ENCODE results near the gene METTL9. TPM values are rescaled to one million over a fixed set of nuclear protein-coding genes. Genes with fewer than 3 reads are reported as not detected.
A peak's percentile ranks its signal among the peaks of the same experiment; 100 is the strongest.
"Not testable (repeated sequence)": the region's sequence is repeated elsewhere in the genome, so short reads cannot be mapped to it uniquely, and the experiment has no call there.

Gene METTL9
- total RNA-seq, 1 experiment from 2014 or later = 278 TPM

GRCh38 chr16:21646091-21646490, 46.7 kb downstream of the METTL9 start:
- in situ Hi-C loops (cut with HindIII; ENCODE audit: low pct_unique_long_range_greater_than_20kb, low sequenced_read_pairs) = no loop called here
- DNase-seq (ENCODE audit: low read depth) = no peak

GRCh38 chr16:21646721-21647561, 47.6 kb downstream of the METTL9 start:
- peak; percentile 12 for DNase-seq (ENCODE audit: low read depth)
- in situ Hi-C loops (cut with HindIII; ENCODE audit: low pct_unique_long_range_greater_than_20kb, low sequenced_read_pairs) = no loop called here

GRCh38 chr16:21647562-21648164, 48.3 kb downstream of the METTL9 start:
- in situ Hi-C loops (cut with HindIII; ENCODE audit: low pct_unique_long_range_greater_than_20kb, low sequenced_read_pairs) = no loop called here
- no peak for DNase-seq (ENCODE audit: low read depth)

DNA sequence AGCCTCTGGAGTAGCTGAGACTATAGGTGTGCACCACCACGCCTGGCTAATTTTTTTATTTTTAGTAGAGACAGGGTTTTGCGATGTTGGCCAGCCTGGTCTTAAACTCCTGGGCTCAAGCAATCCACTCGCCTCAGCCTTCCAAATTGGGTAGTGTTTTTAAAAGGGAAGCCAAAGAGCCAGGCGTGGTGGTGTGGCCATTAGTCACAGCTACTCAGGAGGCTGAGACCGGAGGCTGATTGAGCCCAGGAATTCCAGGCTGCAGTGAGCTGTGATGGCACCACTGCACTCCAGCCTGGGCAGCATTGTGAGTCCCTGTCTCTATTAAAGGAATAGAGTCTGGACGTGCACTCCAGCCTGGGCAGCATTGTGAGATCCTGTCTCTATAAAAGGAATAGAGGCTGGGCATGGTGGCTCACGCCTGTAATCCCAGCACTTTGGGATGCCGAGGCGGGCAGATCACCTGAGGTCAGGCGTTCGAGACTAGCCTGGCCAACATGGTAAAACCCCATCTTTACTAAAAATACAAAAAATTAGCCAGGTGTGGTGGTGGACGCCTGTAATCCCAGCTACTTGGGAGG, 50.5 kb downstream of the METTL9 start:
- in situ Hi-C loops (cut with HindIII; ENCODE audit: low pct_unique_long_range_greater_than_20kb, low sequenced_read_pairs); DNase-seq (ENCODE audit: low read depth): not testable (repeated sequence)

- DNase-seq (ENCODE audit: low read depth) = no peak
- in situ Hi-C loops (cut with HindIII; ENCODE audit: low pct_unique_long_range_greater_than_20kb, low sequenced_read_pairs) = no loop called here
Measured at GRCh38 chr16:21650521-21650920, 51.1 kb downstream of the METTL9 start.

DNA sequence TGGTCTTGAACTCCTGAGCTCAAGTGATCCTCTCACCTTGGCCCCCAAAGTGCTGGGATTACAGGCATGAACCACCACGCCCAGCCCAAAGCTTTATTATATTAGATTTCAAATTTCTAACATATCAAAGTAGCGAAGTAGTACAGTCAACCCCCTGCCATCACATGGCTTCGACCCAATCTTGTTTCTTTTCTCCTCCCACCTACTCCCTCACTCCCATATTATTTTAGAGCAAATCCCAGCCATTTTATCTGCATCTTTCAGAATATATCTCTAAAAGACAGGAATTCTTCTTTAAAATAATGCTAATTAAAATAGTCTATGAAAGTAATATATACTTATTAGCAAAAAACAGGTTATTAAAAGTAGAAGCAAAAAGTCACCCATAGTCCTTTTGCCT, 52.1 kb downstream of the METTL9 start:
- DNase-seq (ENCODE audit: low read depth) = no peak
- in situ Hi-C loops (cut with HindIII; ENCODE audit: low pct_unique_long_range_greater_than_20kb, low sequenced_read_pairs) = no loop called here

- DNase-seq (ENCODE audit: low read depth) = no peak
- in situ Hi-C loops (cut with HindIII; ENCODE audit: low pct_unique_long_range_greater_than_20kb, low sequenced_read_pairs) = no loop called here
Measured at GRCh38 chr16:21652453-21652852, 53.1 kb downstream of the METTL9 start, which contains the start of gene IGSF6. IGSF6 (minus strand) TSS chr16:21652608; CDS start chr16:21652598, 10 bp downstream.

DNA sequence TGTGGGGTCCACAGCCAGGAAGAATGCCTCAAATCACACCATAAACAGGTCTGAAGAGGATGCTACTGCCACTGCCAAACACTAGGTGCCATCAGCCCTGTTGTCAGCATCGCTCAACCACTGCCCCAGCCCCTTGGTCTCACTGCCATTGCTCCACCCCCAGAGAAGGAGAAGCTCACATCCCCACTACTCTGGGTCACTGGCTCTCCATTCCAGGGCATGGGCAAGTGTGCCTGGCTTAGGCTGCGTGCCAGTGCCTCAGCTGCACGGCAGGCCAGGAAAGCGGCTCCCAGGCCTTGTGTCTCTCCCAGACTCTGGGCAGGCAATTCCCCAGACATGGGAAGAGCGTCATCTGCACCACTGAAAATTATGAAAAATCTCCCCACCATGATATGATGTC, 54.2 kb downstream of the METTL9 start:
- in situ Hi-C loops (cut with HindIII; ENCODE audit: low pct_unique_long_range_greater_than_20kb, low sequenced_read_pairs) = no loop called here
- DNase-seq (ENCODE audit: low read depth) = no peak

DNA sequence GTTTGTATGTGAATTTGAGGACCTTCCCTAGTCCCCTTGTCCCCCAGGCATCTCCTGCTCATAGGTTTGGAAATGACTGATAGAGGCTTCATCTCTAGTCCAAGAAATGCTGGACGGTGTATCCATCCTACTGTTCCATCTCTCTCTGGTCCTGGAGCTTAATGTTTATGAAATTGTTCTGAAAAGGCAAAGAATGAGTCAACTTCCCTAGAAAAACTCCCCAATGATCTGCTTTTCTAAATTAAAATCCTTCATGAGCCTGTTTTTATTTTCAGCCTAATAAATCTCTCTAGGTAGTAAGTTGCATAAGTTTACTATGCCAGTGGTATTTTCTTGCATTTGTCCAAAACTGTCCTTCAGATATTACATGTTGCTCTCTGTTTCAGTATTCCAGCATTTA, 55.1 kb downstream of the METTL9 start:
- in situ Hi-C loops (cut with HindIII; ENCODE audit: low pct_unique_long_range_greater_than_20kb, low sequenced_read_pairs) = no loop called here
- no peak for DNase-seq (ENCODE audit: low read depth)

DNA sequence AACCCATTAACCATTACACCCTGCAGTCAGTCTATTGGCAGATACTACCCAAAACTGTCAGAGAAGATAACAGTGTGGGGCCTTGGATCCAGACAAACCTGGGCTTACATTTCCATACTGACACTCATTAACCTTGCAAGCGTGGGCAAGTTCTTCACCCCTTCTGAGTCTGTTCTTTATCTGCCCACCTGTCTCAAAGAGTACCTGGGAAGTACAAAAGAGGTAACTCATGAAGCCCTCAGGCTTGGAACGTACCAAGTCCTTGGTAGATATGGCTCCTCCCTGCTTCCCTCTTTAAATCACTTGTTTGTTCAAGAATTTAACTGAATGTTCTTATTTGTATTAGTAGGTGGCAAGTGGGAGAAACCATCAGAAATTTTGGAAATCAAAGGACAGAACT, 55.5 kb downstream of the METTL9 start:
- DNase-seq (ENCODE audit: low read depth) = no peak
- in situ Hi-C loops (cut with HindIII; ENCODE audit: low pct_unique_long_range_greater_than_20kb, low sequenced_read_pairs) = no loop called here

GRCh38 chr16:21656795-21657768, 57.7 kb downstream of the METTL9 start:
- peak; percentile 44 for DNase-seq (ENCODE audit: low read depth)
- in situ Hi-C loops (cut with HindIII; ENCODE audit: low pct_unique_long_range_greater_than_20kb, low sequenced_read_pairs) = no loop called here

DNA sequence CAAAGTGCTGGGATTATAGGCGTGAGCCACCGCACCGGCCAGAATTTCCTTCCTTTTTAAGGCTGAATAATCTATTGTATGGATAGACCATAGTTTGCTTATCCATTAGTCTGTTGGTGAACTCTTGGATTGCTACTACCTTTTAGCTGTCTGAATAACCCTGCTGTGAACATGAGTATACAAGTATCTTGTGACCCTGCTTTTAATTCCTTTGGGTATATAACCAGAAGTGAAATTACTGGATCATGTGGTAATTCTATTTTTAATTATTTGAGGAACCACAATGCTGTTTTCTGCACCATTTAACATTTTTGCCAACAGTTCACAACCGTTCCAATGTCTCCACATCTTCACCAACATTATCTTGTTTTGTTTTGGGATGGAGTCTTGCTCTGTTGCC, 59.7 kb downstream of the METTL9 start:
- DNase-seq (ENCODE audit: low read depth) = no peak
- in situ Hi-C loops (cut with HindIII; ENCODE audit: low pct_unique_long_range_greater_than_20kb, low sequenced_read_pairs) = no loop called here

DNA sequence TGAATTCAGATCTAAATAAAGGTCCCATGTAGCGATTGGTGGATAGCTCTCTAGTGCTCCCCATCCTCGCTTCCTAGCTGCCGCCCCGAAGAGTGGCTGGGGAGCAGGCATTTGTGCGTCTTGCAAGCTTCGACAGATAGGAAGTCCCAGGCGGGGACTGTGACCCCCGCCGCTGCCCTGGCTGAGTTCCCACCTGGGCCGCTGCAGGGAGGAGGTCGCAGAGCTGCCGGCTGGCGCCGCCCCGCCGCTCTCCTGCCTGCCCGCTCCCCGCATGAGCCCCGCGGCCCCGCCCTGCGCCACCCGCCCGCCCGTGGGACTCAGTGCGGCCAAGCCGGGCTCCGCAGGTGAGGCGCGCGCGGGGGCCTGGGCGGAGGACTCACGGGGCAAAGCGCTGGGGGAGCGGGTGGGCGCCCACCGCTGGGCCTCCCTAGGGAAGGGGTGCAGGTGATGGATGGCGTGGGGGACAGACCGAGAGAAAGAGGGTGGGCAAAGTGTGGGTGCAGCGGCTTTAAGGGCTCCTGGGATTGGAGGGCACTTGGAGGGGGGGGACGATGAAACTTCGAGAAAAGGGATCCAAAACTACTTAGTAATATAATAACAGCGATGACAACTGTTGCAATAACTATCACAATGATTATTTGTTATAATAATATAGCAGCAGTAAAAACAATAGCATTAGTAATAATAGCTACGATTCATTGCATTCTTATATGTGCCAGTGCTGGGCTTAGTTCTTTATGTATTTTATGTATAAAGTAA, 64.7 kb downstream of the METTL9 start, which contains the start of gene OTOA:
OTOA (plus strand) TSS at position 80 of the 759 bp plus-strand sequence. CDS start 14,547 bp downstream, outside the sequence.
- in situ Hi-C loops (cut with HindIII; ENCODE audit: low pct_unique_long_range_greater_than_20kb, low sequenced_read_pairs) = no loop called here
- no peak for DNase-seq (ENCODE audit: low read depth)

DNA sequence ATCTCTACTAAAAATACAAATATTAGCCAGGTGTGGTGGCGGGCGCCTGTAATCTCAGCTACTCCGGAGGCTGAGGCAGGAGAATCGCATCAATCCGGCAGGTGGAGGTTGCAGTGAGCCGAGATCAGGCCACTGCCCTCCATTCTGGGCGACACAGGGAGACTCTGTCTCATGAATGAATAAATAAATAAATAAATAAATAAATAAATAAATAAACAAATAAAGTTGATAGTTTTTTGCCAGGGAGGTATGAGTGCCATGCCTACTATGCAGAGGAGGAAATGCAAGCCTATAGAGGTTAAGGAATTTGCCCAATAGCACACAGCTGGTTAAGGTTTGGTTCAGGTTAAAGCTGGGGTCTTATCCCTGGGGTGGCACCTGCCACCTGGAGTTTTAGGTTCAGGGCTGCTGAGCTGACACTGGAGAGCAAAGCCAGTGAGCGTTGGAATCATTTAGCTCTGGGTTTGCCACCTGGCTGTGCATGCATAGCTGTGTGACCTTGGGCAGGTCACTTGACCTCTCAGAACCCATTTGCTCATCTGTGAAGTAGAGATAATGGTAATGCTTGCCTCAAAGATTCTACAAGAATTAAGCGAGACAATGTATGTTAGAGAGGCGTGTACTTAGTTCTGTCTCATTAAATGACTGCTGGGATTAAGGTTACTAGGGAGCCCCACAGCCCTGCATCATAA, 65.6 kb downstream of the METTL9 start:
- DNase-seq (ENCODE audit: low read depth) = no peak
- in situ Hi-C loops (cut with HindIII; ENCODE audit: low pct_unique_long_range_greater_than_20kb, low sequenced_read_pairs) = no loop called here

GRCh38 chr16:21666772-21667171, 67.4 kb downstream of the METTL9 start:
- DNase-seq (ENCODE audit: low read depth) = no peak
- in situ Hi-C loops (cut with HindIII; ENCODE audit: low pct_unique_long_range_greater_than_20kb, low sequenced_read_pairs) = no loop called here

- DNase-seq (ENCODE audit: low read depth) = no peak
- in situ Hi-C loops (cut with HindIII; ENCODE audit: low pct_unique_long_range_greater_than_20kb, low sequenced_read_pairs) = no loop called here
Measured at GRCh38 chr16:21667575-21667974, 68.2 kb downstream of the METTL9 start.

- in situ Hi-C loops (cut with HindIII; ENCODE audit: low pct_unique_long_range_greater_than_20kb, low sequenced_read_pairs) = no loop called here
- DNase-seq (ENCODE audit: low read depth) = no peak
Measured at GRCh38 chr16:21673469-21673868, 74.1 kb downstream of the METTL9 start.

Data from Caki2 (cell line).